Measurements from ENCODE around the gene PLAAT1. TPM values are rescaled to one million over a fixed set of nuclear protein-coding genes. Genes with fewer than 3 reads are reported as not detected.

The PLAAT1 gene
- total RNA-seq, 1 donor from 2014 or later: 3.0 TPM

DNA sequence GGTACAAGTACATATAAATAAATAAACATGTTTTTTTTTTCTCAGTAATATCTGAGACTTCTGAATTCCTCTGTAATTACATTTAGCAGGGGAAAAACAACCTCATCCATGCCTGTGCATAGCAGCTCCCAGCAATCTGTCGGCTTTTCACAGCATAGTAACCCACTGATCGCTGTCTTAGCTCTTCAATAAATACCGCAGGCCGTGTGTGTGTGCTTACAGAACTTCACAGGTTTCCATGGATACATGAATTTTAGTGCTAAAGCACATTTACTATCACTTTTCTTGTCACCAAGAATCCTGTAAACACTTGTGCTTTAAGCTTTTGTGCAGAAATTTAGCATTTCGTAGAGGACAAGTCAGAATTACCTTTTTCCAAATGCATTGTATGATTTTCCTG lies 4.0 kb upstream of the PLAAT1 start:
- Mint-ChIP-seq H3K27ac (no peak overlapping the region), H3K4me3 (no peak overlapping the region), H3K4me1 (ENCODE audit: unreplicated experiment) (no peaks in the 10 kb centered on the region), H3K27me3 (peaks cover 3% of the 10 kb centered on the region), H3K9me3 (no peaks in the 10 kb centered on the region), H3K36me3 (no peaks in the 10 kb centered on the region)
- no peak for DNase-seq (ENCODE audit: extremely low spot score, unreplicated experiment)
- TF ChIP-seq, protein P1, sequence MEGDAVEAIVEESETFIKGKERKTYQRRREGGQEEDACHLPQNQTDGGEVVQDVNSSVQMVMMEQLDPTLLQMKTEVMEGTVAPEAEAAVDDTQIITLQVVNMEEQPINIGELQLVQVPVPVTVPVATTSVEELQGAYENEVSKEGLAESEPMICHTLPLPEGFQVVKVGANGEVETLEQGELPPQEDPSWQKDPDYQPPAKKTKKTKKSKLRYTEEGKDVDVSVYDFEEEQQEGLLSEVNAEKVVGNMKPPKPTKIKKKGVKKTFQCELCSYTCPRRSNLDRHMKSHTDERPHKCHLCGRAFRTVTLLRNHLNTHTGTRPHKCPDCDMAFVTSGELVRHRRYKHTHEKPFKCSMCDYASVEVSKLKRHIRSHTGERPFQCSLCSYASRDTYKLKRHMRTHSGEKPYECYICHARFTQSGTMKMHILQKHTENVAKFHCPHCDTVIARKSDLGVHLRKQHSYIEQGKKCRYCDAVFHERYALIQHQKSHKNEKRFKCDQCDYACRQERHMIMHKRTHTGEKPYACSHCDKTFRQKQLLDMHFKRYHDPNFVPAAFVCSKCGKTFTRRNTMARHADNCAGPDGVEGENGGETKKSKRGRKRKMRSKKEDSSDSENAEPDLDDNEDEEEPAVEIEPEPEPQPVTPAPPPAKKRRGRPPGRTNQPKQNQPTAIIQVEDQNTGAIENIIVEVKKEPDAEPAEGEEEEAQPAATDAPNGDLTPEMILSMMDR (conservative IDR thresholded peaks at IDR 0.05): no peak

- DNase-seq (ENCODE audit: extremely low spot score, unreplicated experiment): no peak
- Mint-ChIP-seq H3K36me3 (no peaks in the 10 kb centered on the region), H3K27ac (peak overlapping the region; percentile 59), H3K4me3 (peak overlapping the region; percentile 88), H3K9me3 (peaks cover 5% of the 10 kb centered on the region), H3K27me3 (peaks cover 12% of the 10 kb centered on the region), H3K4me1 (ENCODE audit: unreplicated experiment) (peaks cover 9% of the 10 kb centered on the region)
- TF ChIP-seq, protein P1 (conservative IDR thresholded peaks at IDR 0.05): no peak
Measured at GRCh38 chr3:193240436-193240849, 579 bp upstream of the PLAAT1 start.

DNA sequence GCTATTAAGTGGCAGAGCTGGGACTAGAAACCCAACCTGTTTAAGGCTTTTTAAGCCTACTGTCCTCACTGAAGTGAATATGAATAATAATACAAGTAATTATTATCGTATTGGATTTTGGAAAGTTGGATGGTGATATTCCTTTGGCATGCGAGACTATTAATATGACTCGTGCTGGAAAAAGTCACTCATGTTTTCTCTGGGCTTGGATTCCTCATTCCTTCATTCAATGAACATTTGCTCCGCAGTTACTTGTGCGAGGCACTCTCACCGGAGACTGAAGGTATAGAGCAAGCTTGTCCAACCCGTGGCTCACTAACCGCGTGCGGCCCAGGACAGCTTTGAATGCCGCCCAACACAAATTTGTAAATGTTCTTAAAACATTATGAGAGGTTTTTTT lies 694 bp downstream of the PLAAT1 start:
- H3K9me3 Mint-ChIP-seq: peaks cover 5% of the 10 kb centered on the region
- DNase-seq (ENCODE audit: extremely low spot score, unreplicated experiment): no peak
- TF ChIP-seq, protein P1 (conservative IDR thresholded peaks at IDR 0.05): no peak
- H3K27ac Mint-ChIP-seq: no peak overlapping the region
- peak overlapping the region; percentile 83 for H3K4me3 Mint-ChIP-seq
- H3K27me3 Mint-ChIP-seq: peaks cover 12% of the 10 kb centered on the region
- H3K4me1 Mint-ChIP-seq (ENCODE audit: unreplicated experiment): peaks cover 9% of the 10 kb centered on the region
- H3K36me3 Mint-ChIP-seq: no peaks in the 10 kb centered on the region

GRCh38 chr3:193243571-193243970 lies 2.5 kb downstream of the PLAAT1 start:
- Mint-ChIP-seq H3K4me1 (ENCODE audit: unreplicated experiment) (peaks cover 9% of the 10 kb centered on the region), H3K9me3 (peaks cover 10% of the 10 kb centered on the region), H3K27me3 (peaks cover 12% of the 10 kb centered on the region), H3K27ac (no peak overlapping the region), H3K36me3 (no peaks in the 10 kb centered on the region), H3K4me3 (no peak overlapping the region)
- no peak for DNase-seq (ENCODE audit: extremely low spot score, unreplicated experiment)
- TF ChIP-seq, protein P1 (conservative IDR thresholded peaks at IDR 0.05): no peak

- H3K9me3 Mint-ChIP-seq: peaks cover 23% of the 10 kb centered on the region
- no peak overlapping the region for H3K27ac Mint-ChIP-seq
Measured at GRCh38 chr3:193248848-193249468, 7.9 kb downstream of the PLAAT1 start.

More at GRCh38 chr3:193248848-193249468, 7.9 kb downstream of the PLAAT1 start:
- Mint-ChIP-seq H3K4me1 (ENCODE audit: unreplicated experiment) (no peaks in the 10 kb centered on the region), H3K36me3 (no peaks in the 10 kb centered on the region), H3K4me3 (no peak overlapping the region), H3K27me3 (no peaks in the 10 kb centered on the region)
- no peak for DNase-seq (ENCODE audit: extremely low spot score, unreplicated experiment)
- TF ChIP-seq, protein P1 (conservative IDR thresholded peaks at IDR 0.05): no peak

Data from type B pancreatic cell (in vitro differentiated cells).